GM19240 (cell line): ENCODE measurements around the gene SH3YL1.

Experiments used
- DNase-seq: peaks from one replicate; pipeline ENCODE4 v3.0.0; 2011; ENCODE audit warnings: low spot score; ENCODE audit not compliant: insufficient read length

The SH3YL1 gene

GRCh38 chr2:223971-224760 lies 39.7 kb downstream of the SH3YL1 start:
- DNase-seq, result no peak

GRCh38 chr2:223451-223850 lies 40.4 kb downstream of the SH3YL1 start:
- no peak for DNase-seq

GRCh38 chr2:216068-216467 lies 47.8 kb downstream of the SH3YL1 start:
- DNase-seq, result no peak

GRCh38 chr2:213932-214693 lies 49.7 kb downstream of the SH3YL1 start:
- no peak for DNase-seq

GRCh38 chr2:211486-212184 lies 52.2 kb downstream of the SH3YL1 start:
- DNase-seq, result no peak

GRCh38 chr2:210660-211059 lies 53.2 kb downstream of the SH3YL1 start:
- DNase-seq, result no peak

- no peak for DNase-seq
Measured at GRCh38 chr2:209470-209869, 54.4 kb downstream of the SH3YL1 start.

GRCh38 chr2:208335-208734 lies 55.5 kb downstream of the SH3YL1 start:
- DNase-seq, result no peak

GRCh38 chr2:203984-204383 lies 59.8 kb downstream of the SH3YL1 start:
- DNase-seq, result no peak

GRCh38 chr2:203401-203800 lies 60.4 kb downstream of the SH3YL1 start:
- no peak for DNase-seq

GRCh38 chr2:202945-203344 lies 60.9 kb downstream of the SH3YL1 start:
- no peak for DNase-seq

GRCh38 chr2:201648-202433 lies 62.0 kb downstream of the SH3YL1 start:
- no peak for DNase-seq

GRCh38 chr2:199041-199966 lies 64.5 kb downstream of the SH3YL1 start:
- DNase-seq, result no peak

GRCh38 chr2:196406-196805 lies 67.4 kb downstream of the SH3YL1 start:
- no peak for DNase-seq

- no peak for DNase-seq
Measured at GRCh38 chr2:195932-196331, 67.9 kb downstream of the SH3YL1 start.

GRCh38 chr2:193141-193671 lies 70.6 kb downstream of the SH3YL1 start:
- no peak for DNase-seq

GRCh38 chr2:191311-192190 lies 72.3 kb downstream of the SH3YL1 start:
- DNase-seq, result no peak

GRCh38 chr2:187825-188224 lies 76.0 kb downstream of the SH3YL1 start:
- no peak for DNase-seq

- no peak for DNase-seq
Measured at GRCh38 chr2:185221-185620, 78.6 kb downstream of the SH3YL1 start.
